AG09319 (cell line): ENCODE results near the gene GARS1.

ENCODE experiments used
- DNase-seq: peaks from one replicate; pipeline ENCODE4 v3.0.0-alpha.2; 2010; ENCODE audit warnings: low read depth; ENCODE audit errors: extremely low read depth
- CTCF ChIP-seq: IDR thresholded peaks from 2 replicates; pipeline ENCODE4 v1.5.1; 2011; ENCODE audit warnings: low read depth, mild to moderate bottlenecking, inconsistent platforms, low read length, moderate library complexity

GARS1 gene

DNA sequence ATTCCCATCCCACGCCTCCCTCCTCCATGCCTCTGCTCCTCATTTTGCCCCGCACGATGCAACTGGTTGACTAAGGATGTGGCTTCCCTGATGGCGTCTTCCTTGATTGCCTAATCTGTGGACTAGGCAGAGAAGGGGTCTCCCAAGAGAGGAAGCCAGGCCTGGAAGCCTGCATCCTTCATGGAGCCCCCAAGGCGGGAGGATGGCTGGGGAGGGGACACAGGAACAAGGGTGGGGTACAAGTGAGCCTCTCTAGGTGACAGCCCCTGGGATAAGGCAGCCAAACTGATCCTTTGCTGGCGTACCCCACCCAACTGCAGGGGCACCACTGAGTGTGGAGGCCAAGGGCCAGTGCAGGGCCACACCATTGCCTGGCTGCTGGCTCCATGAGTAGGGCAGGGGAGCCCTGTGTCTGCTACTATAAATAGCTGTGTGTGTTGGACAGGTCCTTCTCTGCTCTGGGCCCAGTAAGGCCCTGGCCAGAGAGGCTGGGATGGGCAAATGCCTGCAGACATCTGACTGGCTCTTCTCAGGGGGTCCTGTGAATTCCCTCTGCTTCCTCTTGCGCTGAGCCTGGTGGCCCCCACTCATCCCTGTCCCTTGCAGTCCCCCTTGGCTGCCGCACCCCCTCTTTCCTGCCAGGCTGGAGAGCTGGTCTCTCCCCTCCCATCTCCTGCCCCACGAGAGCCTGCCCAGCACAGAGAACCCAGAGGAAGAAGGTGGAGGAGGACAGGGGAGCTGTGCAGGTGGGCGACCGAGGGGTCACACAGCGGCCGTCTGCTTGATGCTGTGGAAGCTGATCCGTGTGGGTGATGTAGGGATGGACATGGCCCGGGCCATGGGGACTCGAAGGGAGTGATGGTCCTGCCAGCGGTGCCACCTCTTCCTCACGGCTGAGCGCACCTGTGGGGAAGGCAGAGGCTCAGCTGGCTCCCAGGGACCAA lies 58.3 kb downstream of the GARS1 start:
- no peak for DNase-seq
- no peak for TF ChIP-seq CTCF

- no peak for DNase-seq
These were observed 59.8 kb downstream of the GARS1 start for GRCh38 chr7:30654296-30655090.

GRCh38 chr7:30655096-30655970 lies 60.7 kb downstream of the GARS1 start:
- TF ChIP-seq CTCF: no peak
- DNase-seq: no peak

More at GRCh38 chr7:30654296-30655090, 59.8 kb downstream of the GARS1 start:
- no peak for TF ChIP-seq CTCF

DNA sequence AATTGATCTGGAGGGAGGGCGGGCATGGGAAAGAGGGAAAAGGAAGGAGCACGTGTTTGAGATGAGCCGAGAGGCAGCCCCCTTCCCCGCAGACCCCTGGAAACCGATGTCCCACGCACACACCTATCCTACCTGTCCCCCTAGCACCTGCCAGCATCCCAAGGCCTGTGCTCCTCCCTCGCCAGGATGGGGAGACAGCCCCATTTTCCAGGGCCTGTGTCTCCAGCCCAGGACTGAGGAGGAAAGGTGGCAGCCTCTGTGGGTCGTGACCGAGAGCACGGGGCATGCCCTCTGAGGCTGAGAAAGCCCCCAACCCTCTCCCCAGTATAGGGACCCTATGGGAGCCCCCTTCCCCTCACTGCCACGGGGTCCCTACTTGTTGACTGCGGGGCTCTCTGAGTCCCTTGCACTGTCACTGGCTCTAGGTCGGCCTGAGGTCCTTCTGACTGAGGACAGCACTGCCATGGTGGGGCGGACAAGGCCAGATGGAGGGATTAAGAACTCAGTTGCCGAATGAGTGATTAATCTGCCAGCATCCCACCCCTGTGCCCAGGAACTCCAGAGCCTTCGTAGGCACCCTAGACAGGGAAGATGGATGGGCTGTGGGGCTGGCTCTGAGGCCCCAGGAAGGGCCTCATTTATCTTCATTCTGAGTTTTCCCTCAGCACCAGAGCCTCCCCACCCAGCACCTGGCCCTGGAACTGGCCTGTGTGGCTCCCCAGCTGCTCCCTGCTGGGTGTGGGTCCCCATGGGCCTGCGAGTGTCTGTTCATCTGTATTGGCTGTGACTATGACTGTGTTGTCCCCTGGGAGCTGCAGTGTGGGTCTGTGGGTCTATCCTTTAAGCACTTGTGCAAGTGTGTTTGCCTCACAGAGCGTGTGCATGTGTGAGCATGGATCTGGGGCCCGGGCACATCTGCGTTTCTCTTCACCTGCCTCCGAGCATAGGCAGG lies 61.6 kb downstream of the GARS1 start:
- TF ChIP-seq CTCF: no peak
- no peak for DNase-seq

DNA sequence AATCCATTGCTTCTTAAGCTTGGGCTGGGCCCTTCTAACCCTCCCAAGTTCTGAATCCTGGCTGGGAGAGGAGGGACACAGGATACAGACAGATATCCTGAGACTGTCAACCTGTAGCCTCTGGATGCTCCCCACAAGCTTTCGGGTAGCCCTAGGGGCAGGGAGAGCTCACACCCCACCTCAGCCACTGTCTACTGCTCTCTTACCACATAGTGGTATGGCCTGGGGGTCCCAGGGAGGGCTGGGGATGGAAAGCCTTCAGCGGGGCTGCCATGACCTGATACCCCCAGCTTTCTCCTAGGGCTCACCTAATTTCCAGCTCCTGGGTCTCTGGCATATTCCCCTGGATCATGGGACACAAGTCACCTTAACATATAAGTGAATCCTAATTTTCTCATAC lies 62.5 kb downstream of the GARS1 start:
- no peak for DNase-seq
- no peak for TF ChIP-seq CTCF

DNA sequence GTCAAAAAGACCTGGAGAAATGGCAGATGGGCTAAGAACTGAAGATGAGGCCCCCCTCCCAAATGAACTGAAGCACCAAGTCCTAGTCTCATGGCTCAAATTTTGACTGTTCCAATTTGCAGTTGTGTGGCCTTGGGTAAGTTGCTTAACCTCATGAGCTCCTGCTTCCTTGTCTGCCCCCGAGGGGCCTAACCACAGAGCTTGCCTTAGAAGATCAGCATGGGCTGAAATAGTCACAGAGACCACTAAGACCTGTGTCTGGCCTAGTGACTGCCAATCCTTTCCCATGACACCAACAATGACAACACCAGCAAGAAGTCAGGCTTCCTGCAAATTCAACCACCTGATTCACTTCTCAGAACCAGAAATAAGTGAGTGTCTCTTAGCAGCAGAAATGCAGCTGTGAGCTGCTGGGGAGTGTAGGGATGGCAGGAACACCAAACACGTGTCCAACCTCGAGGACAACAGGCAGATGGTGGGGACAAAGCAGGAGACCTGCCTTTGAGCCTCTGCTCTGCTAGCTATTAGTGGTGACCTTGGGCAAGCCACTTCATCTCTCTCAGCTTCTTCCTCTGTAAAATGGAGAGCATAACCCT lies 63.9 kb downstream of the GARS1 start:
- DNase-seq: no peak

More for the DNA sequence above, 63.9 kb downstream of the GARS1 start:
- TF ChIP-seq CTCF: no peak
